HG03521 (cell line): Measurements from ENCODE around the gene ZNF414.
"Not testable (repeated sequence)": the region's sequence is repeated elsewhere in the genome, so short reads cannot be mapped to it uniquely, and the experiment has no call there.

ENCODE experiments used
- ATAC-seq: cut with Tn5 transposase; IDR thresholded peaks from one replicate; pipeline ENCODE4 v1.9.1; 2021; ENCODE audit warnings: mild to moderate bottlenecking, moderate library complexity; ENCODE audit not compliant: unreplicated experiment

ZNF414 gene, protein sequence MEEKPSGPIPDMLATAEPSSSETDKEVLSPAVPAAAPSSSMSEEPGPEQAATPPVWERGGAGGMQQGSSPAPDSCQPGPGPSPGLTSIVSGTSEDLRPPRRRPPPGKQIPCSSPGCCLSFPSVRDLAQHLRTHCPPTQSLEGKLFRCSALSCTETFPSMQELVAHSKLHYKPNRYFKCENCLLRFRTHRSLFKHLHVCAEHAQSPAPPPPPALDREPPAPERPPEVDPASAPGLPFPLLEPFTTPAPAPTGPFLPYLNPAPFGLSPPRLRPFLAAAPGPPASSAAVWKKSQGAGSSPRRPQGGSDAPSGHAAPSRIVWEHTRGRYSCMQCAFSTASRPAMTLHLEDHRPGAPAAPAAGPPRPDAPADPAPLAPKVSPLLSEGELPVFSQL

DNA sequence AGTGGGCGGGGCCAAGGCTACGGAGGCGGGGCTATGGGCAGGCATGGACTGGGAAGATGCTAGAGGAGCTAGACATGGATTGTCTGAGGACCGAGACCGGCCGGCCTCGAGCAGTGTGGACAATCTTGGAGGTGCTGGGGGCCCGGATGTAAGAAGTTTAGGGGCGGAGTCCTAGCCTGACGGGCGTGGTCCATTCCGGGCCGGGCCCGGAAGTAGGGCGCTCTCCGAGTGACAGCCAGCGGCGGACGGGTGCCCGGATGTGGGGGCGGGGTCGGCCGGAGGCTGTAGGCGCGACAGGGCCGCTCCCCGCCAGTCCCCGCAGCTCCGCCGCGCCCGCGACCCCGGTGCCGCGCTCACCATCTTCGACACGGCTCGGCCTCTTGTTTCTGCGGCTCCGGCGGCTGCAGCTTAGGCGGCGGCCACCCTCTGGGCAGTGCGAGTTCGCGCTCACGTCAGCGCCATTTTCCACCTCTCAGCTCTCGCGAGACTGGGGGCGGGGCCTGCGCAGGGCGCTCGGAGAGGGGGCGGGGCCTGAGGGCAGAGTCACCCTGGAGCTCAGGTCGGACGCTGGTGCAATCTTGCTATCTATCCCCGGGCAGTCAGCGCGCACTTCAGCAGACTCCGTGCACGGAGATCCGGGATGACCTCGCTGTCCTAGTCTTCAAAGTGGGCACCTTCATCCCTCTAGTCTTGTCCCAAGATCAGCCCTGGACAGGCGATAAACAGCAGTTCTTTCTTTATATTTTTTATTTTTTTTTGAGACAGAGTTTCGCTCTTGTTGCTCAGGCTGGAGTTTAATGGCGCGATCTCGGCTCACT, at the start of gene ZNF414:
TSS of gene ZNF414 (minus strand) at position 481 of the 818 bp plus-strand sequence. CDS start at position 360, 121 bp downstream.
- ATAC-seq: peak; percentile 83

DNA sequence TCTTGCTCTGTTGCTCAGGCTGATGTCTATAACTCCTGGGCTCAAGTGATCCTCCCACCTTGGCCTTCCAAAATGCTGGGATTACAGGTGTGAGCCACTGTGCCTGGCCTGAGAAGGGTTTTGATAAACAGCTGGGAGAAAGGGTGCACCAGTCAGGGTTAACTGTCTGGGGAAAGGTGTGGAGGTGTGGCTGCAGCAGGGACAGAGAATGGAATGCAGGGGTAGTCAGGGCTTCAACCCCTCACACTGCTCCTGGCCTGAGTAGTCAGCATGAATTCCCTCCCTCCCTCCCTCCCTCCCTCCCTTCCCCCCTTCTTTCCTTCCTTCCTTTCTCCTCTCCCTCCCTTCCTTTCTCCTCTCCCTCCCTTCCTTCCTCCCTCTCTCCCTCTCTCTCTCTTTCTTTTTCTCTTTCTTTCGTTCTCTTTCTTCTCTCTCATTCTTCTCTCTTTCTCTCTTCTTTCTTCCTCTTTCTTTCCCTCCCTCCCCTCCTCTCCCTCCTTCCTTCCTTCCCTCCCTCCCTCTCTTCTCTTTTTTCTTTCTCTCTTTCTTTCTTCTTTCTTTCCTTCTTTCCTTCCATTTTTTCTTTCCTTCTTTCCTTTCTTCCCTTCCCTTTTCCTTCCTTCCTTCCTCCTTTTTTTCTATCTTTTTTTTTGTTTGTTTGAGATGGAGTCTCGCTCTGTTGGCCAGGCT, 47.3 kb upstream of the ZNF414 start:
- no peak for ATAC-seq

DNA sequence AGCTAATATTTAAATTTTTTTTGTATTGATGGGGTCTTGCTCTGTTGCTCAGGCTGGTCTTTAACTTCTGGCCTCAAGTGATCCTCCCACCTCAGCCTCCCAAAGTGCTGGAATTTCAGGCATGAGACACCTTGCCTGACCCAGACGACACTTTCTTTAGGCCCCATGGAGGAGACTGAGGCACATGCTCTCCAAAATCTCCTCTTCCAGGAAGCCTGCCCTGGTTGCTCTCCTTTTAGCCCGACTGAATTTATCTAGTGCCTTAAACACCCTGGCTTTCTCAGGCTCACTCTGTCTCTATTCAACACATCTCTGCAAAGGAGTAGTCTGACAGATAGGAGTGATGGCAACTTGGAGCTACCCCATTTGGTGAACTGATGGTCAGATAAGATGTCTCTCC, 44.4 kb upstream of the ZNF414 start:
- ATAC-seq: no peak

DNA sequence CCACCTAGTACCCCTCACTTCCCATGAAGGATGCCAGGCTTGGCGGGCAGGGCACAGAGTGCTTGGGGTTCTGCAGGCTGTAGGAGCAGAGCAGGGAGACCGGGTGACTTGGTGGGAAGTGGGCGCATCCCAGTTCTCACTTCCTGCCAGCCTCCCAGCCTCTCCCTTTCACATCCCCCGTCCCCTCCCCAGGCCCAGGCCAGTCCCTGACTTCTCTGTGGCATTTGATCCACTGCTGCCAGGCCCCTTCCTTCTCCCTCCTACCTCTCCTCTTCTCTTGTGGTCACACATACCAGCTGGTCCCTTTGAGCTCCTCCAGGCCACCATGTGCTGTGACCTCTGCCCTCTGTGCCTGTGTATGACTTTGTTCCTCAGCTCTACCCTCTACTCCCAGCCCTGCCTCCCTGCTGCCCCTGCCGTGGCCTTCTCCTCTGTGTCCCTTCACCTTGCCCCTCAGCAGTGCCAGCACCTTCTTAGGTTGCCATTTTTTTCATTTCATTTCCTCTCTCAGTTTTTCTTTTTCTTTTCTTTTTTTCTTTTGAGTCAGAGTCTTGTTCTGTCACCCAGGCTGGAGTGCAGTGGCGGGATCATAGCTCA, 43.8 kb upstream of the ZNF414 start:
- ATAC-seq: no peak

DNA sequence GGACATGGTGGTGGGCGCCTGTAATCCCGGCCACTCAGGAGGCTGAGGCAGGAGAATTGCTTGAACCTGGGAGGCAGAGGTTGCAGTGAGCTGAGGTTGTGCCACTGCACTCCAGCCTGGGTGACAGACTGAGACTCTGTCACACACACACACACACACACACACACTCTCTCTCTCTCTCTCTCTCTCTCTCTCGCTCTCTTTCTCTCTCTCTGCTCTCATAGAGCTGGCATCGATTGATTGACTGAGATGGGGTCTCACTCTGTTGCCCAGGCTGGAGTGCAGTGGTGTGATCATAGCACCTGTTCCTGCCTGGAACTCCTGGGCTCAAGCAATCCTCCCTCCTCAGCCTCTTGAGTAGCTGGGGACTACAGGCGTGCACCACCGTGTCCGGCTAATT, 39.8 kb upstream of the ZNF414 start:
- not testable (repeated sequence) for ATAC-seq

DNA sequence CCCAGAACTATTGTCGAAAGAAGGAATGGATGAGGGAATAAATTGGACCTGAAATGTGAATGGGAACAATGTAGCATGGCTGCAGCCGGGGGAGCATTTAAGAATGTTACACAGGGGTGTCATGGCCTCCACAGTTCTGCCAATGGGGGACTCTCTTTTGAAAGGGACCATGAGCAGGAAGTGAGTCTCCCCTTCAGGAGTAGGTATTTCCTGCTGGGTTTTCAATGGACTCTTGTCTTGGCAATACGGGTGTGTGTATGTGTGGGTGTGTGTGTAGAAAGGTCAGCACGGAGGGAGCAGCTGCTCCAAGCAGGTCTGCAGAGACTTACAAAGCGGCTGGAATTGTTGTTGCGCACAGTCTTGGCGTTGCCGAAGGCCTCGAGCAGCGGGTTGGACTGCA, 38.8 kb upstream of the ZNF414 start:
- no peak for ATAC-seq

DNA sequence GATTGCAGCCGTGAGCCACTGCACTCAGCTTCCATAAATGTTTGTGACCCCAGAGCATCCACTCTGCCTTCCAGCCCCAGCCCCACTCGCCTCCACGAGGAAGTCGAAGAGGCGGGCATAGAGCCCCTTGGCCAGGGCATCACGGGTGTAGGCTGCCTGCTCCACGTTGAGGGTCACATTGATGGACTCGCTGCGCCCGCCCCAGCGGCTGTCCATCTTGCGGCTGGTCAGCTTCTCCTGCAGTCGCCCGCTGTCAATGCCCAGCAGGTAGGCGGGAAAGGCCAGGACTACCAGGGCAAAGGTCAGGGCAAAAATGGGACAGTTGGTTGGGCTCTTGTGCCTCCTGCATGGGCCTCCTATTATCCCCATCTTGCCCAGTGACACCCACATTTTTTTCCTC, 36.1 kb upstream of the ZNF414 start:
- ATAC-seq: no peak

DNA sequence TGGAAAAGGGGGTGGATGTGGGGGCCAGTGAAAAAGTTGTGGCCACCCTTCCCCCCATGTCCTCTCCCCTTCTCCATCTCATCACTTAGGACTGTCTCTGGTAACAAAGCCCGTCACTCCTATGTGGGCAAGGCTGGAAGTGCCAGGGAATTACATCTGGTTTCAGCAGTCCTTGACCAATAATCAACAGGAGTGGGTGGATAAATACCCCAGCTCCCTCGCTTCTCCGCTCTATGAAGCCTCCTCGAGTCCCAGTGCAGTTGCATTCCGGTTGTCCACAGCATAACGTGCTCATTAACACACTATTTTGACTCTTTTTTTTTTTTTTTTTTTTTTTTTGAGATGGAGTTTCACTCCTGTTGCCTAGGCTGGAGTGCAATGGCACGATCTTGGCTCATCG, 31.8 kb upstream of the ZNF414 start:
- no peak for ATAC-seq

DNA sequence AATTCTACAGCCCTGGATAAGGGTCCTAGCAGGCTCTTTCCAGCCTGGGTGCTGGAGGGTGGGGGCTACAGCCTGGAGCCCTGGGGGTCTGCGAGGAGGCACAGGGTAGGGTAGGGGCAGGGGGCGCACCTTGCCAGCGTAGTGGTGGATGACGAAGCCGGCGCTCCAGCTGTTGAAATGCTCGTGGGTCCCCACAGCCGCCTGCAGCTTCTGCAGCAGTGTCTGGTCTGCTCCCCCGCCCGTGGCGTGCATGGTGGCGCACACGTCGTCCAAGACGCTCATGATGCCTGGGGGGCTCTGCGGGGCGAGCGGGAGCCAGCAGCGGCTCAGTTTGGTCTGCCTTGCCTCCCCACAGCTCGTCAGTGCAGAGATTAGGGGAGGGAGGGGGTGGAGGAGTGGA, 30.2 kb upstream of the ZNF414 start:
- ATAC-seq: no peak

DNA sequence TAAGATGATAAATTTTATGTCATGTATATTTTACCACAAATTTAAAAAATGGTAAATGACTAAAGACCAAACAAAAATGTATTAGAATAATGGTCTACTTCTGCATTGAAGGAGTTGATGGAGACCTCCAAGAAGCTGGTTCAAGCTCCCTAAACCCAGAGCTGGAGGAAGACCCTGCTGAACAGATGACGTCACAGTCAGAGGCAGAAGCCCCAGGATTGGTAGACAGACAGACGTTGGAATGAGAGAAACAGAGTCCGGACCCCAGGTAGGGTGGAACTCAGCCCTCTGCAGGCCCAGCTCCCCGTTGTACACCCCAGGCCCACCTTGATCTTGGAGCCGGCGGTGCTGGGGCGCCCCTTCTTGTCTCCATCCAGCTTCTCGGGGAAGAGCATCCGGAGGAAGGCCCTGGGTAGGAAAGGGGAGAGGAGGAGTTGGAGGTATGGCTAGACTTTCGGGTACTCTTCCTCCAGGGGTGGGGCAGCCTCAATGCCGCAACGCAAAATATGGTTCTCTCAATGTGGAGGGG, 25.7 kb upstream of the ZNF414 start:
- no peak for ATAC-seq

DNA sequence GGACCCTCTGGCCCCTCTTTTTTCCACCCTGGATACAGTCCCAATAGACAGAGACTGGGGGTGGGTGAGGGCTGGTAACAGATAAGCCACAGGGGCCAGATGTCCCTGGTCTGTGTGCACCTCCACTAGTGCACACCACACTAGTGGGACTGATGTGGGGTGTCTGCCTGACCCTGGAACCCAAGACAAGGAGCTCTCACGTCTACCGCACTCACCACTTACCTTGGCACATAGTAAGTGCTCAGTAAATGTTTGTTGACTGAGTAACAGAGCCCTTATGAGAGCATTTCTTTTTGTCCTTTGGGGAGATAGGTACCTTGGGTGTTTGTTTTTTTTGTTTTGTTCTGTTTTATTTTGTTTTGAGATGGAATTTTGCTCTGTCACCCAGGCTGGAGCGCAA, 23.1 kb upstream of the ZNF414 start:
- no peak for ATAC-seq

DNA sequence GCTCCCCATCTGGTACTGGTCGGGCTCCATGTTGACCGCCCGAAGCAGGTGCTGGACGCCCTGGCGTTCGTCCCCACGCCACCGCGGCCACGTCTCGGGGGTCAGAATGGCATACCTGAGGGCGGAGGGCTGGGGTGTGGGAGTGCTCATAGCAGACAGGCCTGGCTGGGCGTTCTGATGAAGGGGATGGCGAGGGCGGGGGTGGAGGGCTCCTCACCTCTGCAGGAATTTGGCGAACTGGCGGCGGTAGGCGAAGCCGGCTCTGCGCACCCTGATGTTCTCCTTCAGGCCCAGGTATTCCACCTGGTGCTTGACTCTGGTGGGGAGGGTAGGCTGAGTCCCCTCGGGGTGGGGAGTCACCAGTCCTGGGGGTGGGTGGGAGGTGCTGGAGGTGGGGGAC, 22.3 kb upstream of the ZNF414 start:
- ATAC-seq: no peak

DNA sequence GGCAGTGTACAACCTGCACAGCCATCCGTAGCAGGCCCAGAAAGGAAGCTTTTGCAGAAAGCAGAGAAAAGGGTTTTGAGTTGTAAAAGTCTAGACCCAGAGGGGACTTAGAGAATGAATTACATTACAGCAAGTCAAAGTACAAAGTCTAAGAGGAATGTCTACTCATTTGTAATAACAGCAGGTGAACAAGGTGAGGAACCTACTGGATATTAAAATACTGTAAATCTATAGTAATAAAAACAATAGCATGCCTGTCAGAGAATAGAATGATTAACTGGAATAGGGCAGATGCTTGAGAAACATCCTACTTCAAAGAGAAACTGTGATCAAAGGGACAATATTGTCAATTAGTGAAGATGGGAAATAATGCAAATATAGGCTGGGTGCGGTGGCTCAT, 18.3 kb upstream of the ZNF414 start:
- ATAC-seq: no peak

DNA sequence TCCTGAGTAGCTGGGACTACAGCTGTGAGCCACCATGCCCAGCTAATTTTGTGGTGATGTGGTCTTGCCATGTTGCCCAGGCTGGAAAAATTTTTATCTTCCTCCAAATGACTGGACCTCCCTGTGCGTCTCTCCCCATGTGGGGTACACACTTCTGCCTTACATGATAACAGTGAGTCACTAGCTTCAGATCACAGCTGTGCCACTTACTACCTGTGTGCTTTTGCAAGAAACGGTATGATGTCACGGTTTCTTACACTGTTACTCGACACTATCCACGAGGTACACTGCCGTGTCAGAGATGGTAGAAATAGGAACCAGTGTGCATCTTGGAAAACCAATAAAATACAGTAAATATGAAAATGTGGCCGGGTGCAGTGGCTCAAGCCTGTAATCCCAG, 17.5 kb upstream of the ZNF414 start:
- no peak for ATAC-seq

DNA sequence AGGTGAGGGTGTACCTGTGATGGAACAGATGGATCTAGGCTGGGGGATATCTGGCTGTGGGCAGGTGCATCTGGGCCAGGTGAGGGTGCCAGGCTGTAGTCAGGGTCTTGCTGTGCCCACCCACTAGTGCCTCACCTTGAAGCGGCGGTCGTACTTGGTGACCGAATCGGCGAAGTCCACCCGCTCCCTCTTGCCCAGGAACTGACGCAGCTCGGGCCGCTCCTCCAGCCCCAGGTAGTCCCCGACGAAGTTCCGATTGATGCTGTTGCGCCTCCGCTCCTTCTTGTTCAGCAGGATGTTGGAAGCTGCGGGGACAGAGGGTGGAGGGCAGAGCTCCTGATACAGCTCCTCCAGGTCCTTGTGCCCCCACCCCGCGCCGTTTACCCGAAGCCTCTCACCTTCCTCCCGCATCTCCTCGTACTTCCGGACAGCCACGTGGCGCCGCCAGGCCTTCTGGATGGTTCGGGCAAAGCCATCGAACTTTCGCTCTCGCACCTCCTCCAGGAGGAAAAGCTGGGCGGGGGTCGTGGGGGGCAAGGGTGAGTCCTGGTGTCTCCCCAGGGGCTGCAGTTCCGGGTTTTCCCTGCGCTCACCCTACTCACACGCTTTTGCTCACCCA, 16.2 kb upstream of the ZNF414 start:
- no peak for ATAC-seq

DNA sequence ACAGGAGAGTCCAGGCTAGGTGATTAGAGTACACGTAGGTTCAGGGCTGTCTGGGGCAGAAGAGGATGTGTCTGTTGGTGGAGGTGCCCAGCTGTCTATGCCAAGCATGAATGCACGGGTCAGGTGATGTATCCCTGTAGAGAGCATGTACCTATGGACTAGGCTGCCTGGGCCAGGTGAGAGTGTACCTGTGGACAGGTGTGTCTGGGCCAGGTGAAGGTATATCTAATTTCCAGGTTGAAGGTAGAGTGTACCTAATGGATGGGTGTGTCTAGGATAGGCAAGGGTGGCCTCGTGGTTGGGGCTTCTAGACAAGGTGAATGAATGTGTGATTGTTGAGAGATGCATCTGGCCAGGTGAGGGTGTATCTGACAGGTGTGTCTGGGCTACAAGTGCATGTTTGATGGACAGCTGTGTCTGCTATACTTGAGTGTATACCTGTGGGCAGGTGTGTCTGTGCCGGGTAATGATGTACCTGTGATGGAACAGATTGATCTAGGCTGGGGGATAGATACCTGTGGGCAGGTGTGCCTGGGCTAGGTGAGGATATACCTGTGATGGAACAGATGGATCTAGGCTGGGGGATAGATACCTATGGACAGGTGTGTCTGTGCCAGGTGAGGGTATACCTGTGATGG, 15.5 kb upstream of the ZNF414 start:
- no peak for ATAC-seq

DNA sequence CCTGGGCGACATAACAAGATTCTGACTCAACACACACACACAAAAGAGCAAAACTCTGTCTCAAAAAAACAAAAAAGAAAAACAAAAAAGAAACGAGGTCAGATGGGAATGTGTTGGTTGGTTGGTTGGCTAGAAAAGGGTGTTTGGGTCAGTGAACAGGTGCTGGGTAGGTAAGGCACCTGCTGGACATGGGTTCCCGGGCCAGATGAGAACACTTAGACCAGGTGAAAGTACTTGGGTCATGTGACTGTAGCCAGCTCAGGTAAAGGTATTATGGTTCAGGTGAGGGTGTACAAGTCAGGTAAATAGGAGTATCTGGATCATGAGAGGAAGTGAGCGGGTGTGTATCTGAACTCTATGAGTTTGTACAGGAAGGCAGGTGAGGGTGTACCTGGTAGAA, 14.5 kb upstream of the ZNF414 start:
- no peak for ATAC-seq

DNA sequence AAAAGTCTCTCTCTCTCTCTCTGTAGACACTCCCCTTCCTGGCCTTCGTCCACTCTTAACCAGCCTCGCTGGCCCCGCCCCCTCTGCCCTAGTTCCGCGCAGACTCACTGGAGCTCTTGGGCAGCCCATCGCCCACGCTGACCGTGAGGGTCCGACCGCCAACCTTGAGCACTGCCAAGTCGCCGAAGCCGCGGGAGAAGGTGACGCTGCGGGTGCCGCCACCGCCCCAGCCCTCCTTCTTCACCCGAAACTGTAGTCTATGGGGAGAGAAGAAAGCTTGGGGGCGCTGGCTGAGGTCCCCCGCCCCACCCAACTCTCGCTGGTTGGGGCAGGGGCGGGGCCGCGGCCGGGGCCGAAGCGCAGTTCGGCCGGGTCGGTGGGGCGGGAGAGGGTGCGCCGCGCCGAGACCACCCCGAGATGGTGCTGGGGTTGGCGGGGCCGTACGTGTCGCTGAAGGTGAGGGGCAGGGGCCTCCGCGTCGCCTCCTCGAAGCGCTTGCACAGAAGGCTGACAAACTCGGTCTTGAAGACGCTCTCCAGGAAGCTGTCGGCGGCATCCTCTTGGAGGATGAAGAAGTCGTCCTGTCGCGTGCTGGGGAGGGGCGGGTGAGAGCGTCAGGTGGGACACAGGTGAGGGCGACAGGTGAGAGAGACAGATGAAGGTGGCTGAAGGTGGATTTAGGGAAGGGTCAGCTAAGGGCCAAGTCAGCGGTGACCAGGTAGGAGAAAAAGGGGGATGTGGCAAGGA, 12.6 kb upstream of the ZNF414 start:
- no peak for ATAC-seq

DNA sequence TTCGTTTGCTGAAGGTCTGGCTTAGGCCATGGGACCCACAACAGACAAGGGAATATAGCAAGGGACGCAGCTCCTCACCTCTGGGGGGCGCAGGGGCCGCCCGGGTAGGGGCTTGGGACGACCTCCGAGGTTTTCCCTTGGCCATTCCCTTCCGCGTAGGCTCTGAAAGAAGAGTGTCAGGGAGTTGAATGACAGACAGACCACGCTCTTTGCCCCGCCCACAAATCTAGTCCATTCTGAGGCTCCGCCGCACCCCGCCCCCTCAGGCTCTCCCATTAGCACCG, 11.4 kb upstream of the ZNF414 start:
- ATAC-seq: no peak

DNA sequence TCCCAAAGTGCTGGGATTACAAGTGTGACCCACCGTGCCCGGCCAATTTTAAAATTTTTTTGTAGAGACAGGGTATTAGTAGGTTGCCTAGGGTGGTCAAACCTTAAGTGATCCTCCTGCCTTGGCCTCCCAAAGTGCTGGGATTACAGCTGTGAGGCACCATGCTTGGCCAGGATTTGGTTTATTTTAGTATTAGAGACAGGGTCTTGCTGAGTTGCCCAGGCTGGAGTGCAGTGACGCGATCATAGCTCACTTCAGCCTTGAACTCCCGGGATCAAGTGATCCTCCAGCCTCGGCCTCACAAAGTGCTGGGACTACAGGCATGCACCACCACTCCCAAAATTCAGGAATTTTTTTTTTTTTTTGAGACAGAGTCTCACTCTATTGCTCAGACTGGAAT, 5.4 kb upstream of the ZNF414 start:
- ATAC-seq: no peak
